HG02678 (cell line): ENCODE data around the gene RAB11FIP4.

Source experiments
- ATAC-seq: cut with Tn5 transposase; IDR thresholded peaks from one replicate; pipeline ENCODE4 v1.9.1; 2021; ENCODE audit warnings: mild to moderate bottlenecking, moderate library complexity; ENCODE audit not compliant: unreplicated experiment

RAB11FIP4 gene

DNA sequence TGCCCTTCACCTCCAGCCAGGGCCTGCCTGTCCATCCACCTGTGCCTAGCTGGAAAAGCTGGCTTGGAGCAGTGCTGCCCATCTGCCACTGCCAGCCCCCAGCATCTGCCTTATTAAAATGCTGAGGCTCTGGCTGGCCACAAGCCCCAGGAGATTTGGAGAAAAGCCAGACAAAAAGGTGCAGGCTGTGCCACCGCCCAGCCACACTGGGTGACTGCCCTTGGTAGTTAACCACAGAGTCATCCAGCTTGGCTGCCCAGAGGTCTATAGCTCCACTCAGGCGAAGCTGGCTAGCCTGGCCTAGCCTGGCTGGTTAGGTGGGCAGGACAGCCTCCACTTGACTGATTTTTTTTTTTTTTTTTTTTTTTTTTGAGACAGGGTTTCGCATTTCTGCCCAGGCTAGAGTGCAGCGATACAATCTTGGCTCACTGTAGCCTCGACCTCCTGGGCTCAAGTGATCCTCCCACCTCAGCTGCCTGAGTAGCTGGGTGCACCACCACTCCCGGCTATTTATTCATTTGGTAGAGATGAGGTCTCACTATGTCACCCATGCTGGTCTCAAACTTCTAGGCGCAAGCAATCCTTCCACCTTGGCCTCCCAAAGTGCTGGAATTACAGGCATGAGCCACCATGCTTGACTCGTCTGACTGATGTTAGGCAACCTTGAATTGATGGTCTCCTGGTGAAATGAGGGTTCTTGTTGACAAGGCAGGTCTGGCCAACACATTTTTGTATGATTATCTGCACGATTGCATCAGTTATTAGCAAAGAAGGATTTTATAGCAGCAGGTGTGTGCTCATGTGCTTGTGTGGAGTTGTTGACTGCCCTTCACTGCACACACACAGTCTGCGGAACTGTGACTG, 103.8 kb downstream of the RAB11FIP4 start:
- no peak for ATAC-seq

- no peak for ATAC-seq
Measured at GRCh38 chr17:31496097-31496496, 104.6 kb downstream of the RAB11FIP4 start.

DNA sequence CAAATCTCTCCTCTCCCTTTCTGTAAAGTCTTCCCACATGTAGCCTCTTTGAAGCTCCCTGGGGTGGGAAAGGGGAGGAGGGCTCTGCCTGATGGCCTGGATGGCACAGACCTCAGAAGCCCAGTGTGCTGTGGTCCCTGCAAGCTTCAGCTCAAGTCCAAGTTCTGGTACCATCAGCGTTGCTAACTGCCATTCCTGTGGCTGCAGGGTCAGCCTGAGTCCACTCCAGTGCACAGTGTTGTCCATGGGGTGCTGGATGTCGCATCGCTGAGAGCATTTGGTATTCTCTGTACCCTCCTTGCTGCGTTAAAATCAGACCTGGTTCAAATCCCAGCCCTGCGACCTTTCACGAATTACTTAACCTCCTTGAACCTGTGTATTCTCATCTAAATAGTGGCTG, 105.1 kb downstream of the RAB11FIP4 start:
- no peak for ATAC-seq

DNA sequence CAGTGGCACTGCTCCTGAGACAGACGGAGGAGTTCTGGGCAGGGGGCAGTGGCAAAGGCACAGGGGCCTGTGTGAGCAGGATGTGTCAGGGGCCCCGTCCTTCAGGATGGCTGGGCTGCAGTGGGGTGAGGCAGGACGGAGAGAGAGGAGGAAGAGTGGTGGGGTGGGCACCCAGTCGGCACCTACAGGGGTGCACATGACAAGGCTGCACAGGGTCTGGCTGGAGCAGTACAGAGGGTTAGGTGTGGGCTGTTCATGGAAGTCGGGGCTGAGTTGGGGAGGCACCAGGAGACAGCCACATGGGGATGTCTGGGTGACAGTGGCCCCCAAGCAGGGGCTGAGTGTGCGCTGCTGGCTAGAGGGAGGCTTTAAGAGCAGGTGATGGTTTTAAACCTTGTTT, 106.0 kb downstream of the RAB11FIP4 start:
- no peak for ATAC-seq

- ATAC-seq = no peak
Measured at GRCh38 chr17:31497994-31498826, 106.7 kb downstream of the RAB11FIP4 start.

GRCh38 chr17:31499771-31500554, 108.5 kb downstream of the RAB11FIP4 start:
- ATAC-seq = no peak

- no peak for ATAC-seq
Measured at GRCh38 chr17:31506517-31506916, 115.0 kb downstream of the RAB11FIP4 start.

- peak; percentile 74 for ATAC-seq
Measured at GRCh38 chr17:31508288-31509094, 117.0 kb downstream of the RAB11FIP4 start.

DNA sequence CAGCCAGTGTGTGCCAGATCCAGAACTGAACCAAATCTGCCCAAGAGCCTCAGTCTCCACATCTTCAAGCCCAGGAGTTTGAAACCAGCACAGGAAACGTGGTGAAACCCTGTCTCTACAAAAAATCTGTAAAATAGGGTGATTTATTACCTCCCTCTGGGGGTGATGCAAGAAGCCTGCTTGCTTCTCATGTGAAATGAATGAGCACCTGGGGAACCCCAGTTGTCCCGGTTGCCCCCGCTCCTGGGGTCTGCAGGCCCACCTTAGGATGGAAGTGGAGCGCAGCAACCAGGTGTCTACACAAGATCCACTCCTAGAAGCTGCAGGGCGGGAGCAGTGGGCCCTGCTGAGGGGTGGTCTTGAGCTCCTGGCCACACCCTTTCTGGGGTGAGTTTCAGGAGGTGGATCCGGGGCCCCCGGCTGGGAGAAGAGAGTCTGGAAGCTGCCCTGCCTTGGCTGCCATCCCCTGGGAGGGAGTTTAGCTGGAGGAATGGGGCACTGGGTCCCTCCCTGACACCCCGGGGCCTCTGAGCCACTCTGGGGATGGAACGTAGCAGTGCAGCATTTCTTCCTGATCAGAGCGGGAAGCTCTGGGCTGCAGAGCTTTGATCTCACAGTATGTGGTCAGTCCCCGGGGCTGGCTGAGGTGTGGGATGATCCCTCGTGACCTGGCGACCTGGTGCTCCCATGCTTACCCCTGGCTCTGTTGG, 117.8 kb downstream of the RAB11FIP4 start:
- ATAC-seq = no peak

DNA sequence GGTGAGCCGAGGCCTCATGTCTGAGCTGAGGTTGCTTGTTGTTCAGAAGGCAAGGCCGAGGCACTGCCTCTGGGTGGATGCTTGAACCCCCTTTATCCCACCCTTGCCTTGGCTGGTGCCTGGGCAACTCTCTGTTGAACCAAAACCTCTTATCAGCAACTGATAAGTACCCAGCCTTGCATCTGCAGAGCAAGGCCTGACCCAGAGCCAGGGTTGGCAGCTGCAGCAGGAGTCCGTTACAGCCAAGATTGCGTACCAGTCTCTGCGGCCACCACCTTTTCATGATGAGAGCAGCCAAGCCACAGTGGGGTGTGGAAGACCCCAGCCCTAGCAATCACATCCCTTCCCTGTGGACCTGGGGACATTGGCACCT, 118.3 kb downstream of the RAB11FIP4 start:
- ATAC-seq = no peak

DNA sequence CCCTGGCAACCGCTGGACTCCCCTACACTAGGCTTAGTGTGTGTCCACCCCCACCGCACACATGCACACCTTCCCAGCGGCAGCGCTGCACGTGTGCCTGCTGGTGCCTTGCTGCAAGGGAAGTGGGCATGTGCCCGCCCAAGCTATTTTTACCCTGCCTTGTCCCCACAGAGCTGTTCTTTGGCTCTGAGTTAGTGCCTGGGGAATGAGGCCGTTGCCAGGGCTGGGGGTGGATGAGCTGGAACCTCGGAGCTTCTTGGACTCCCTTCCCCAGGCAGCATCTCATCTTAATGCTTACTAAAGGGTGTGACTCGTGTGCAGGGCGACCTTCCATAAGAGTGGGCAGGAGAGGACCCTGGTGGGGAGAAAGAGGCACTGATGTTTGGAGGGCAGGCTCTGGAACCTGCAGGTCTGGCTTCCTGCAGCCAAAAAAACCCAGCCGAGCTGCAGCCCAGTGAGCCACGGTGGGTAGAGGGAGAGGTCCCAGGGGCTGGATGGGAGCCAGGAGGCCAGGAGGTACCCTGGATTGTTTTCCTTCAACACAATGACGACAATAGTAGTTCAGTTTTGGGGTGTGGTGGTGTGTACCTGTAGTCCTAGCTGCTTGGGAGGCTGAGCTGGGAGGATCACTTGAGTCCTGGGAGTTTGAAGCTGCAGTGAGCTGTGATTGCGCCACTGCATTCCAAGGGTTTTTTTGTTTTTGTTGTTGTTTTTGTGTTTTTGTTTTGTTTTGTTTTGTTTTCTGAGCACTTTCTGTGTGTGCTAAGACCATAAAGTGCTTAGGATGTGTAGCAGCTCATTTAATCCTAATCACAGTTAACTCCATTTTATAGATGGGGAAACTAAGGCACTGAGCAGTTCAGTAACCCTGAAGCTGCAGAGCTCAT, 119.1 kb downstream of the RAB11FIP4 start:
- no peak for ATAC-seq

GRCh38 chr17:31511195-31511578, 119.7 kb downstream of the RAB11FIP4 start:
- no peak for ATAC-seq

GRCh38 chr17:31511580-31511979, 120.1 kb downstream of the RAB11FIP4 start:
- ATAC-seq = no peak

GRCh38 chr17:31512104-31512740, 120.7 kb downstream of the RAB11FIP4 start:
- ATAC-seq = no peak

GRCh38 chr17:31512796-31513195, 121.3 kb downstream of the RAB11FIP4 start:
- ATAC-seq = no peak

- no peak for ATAC-seq
Measured at GRCh38 chr17:31513731-31514427, 122.4 kb downstream of the RAB11FIP4 start.

GRCh38 chr17:31515267-31515666, 123.8 kb downstream of the RAB11FIP4 start:
- no peak for ATAC-seq

GRCh38 chr17:31517524-31517923, 126.0 kb downstream of the RAB11FIP4 start:
- no peak for ATAC-seq
